GM21390 (cell line): ENCODE results near the gene CDK11A.

ENCODE experiments used
- ATAC-seq: cut with Tn5 transposase; IDR thresholded peaks from one replicate; pipeline ENCODE4 v1.9.1; 2021; ENCODE audit not compliant: unreplicated experiment

Gene CDK11A

DNA sequence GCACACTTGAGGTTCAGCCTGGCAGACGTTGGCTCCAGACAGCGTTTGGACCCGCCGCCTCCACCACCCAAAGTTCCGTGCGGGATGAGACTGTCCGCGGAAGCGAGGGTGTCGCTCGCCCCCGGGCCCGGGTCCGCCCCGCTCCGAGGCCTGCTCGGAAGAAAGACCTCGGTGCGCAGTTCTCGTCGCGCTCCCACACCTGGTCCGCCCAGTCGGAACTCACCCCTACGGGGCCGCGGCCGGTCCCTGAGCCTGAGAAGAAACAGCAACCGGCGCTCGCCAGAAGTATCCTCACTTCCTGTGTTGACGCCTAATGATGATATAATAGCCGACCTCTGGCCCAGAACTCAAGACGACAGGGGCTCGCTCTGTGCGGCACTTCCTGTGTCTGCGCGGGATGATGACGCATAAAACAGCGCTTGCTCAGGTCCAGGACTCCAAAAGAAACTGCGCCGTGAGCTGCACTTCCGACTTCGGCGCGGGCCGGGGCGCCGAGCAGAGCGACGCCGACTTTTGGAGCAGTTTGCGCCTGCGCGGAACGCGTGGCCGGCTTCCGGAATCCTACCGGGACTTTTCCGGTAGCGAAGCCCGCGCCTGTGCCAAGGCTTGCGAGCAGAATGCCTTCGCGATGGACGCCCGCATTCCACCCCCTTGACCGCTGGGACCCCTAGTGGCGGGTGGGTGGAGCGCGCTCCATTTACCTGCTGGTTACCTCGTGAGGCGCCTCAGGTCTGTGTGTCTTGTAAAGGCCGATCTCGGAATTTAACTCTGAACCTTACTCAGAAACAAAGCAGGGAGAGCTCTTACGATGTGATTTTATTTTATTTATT lies at the start of gene CDK11A:
Gene CDK11A, minus strand, starts transcription at position 323 of the 830 bp plus-strand sequence. CDS start 1,539 bp downstream, outside the sequence.
- ATAC-seq: peak; percentile 93

DNA sequence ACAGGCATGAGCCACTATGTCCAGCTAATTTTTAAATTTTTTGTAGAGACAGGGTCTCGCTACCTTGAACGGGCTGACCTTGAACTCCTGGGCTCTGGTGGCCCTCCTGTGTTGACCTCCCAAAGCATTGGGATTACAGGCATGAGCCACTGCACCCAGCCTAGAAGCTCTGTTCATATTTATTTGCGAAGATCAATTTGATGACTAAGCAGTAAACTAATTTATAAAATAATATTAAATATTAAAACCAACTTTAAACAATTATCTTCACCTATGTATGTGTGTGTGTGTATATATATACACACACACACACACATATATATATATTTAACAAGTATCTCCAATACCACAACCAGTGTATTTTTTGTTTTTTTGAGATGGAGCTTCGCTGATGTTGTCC lies 49.7 kb upstream of the CDK11A start:
- no peak for ATAC-seq

DNA sequence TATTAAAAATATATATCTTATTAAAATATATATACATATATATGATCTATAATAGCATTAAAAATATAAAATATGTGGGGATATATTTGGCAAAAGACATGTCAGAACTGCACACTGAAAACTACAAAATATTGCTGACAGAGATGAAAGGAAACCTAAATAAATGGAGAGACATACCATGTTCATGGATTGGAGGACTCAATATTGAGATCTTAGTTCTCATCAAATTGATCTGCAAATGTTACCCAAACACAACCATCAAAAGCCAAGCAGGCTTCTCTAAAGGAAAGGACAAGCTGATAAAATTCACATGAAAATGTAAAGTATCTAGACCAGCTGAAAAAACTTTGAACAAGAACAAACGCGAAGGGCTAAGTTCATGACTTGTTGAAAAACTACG lies 46.9 kb upstream of the CDK11A start:
- ATAC-seq: no peak

DNA sequence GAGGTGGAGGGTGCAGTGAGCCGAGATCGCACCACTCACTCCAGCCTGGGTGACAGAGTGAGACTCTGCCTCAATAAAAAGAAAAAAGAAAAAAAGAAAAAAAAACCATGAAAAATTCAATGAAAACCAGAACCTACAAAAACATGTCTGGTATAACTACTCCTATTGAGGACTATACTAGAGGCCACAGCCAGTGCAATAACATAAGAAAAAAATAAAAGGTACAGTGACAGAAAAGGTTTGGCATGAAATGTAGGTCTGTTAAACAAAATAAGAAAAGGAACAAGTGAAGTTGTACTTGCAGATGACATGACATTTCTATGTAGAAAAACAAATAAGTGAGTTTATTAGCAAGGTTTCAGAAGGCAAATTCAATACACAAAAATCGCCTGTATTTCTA lies 45.9 kb upstream of the CDK11A start:
- ATAC-seq: no peak

DNA sequence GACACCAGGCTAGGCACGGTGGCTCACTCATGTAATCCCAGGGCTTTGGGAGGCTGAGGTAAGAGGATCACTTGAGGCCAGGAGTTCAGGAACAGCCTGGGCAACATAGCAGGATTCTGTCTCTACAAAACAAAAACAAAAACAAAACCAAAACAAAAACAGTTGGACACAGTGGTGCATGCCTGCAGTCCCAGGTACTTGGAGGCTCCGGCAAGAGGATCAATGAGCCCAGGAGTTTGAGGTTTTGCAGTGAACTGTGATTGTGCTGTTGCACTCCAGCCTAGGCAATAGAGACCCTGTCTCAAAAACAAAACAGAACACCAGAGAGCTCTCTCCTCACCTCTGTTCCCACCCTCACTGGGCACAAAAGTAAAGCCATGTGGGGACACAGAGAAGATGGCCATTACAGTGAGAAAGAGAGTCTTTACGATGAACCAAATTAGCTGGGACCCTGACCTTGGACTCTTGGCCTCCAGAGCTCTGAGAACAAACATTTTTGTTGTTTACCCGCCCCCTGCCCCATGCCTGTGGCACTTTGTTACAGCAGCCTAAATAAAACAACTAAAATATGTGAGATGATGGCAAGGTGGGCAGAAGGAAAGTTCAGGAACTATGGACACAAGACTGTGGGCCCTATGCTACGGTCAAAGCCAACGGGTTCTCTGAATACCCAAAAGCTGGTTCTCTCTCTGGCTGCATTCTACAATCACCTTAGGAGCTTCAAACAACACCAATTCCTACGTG lies 44.3 kb upstream of the CDK11A start:
- ATAC-seq: no peak

DNA sequence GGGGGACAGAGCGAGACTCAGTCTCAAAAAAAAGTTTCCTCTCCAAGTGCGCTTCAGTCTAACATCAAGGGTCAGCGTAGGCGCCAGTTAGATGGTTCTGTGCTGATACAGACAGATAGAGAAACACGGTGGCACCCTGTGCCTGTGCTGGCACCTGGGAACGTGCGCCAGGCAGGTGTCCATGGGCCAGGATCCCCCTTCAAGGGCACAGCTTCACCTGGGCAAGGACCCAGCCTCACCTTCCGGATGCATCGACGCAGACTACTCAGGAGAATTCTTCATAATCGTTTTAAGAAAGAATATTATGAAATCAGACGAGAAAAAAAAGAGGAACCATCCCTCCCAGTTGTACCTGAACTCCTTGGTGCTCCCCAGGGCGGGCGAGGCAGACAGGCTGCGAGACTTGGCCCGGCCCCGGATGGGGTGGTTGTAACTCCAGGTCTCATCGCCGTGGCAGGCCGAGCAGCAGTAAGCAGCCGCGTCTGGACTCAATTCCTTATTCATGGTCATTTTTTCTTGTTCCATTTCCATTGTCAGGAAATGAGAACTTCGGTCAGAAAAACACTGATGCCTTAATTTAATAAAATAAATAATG lies 40.8 kb upstream of the CDK11A start:
- ATAC-seq: no peak

DNA sequence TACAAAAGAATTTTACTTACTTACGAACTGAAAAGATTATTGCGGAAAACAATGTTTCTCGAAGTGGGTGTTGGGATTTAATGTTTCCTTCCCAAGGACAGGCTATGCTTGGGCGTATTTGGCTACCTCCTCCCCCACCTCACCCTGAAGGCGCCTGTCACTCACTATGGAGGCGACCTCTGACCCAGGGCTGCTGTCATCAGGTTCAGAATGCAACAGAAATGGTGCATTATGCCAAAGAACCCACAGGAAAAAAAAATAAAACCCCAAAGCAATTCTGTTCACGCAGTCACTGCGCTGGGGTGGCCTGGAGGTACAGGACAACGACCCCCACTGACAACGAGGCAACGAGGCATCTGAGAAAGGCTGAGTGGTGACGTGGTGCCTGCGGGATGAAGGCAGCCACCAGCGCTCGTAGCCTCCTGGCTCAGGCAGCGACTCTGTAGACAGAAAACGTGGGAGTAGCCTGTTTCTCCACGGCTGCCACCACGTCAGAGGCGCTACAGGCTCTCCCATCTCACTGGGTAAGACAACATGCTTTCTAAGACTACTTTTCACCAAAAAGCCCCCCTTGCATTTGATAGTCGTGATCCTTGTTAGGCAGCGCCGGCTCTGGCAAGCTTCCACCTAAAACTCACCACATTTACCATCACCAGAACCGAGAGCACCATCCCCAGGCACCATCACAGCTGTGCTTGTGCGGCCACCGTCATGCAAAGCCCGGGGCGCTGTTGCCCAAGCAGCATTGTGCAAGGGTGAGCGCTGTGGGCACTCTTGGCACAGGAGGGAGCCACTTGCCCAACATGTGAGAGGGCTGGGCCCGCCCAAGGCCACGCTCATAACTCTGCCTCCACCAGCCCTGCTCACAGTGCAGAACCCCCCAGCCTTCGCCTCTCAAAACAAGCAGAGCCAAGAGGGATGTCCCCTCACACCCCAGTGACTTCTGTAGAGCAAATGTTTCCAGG lies 39.8 kb upstream of the CDK11A start:
- ATAC-seq: no peak

DNA sequence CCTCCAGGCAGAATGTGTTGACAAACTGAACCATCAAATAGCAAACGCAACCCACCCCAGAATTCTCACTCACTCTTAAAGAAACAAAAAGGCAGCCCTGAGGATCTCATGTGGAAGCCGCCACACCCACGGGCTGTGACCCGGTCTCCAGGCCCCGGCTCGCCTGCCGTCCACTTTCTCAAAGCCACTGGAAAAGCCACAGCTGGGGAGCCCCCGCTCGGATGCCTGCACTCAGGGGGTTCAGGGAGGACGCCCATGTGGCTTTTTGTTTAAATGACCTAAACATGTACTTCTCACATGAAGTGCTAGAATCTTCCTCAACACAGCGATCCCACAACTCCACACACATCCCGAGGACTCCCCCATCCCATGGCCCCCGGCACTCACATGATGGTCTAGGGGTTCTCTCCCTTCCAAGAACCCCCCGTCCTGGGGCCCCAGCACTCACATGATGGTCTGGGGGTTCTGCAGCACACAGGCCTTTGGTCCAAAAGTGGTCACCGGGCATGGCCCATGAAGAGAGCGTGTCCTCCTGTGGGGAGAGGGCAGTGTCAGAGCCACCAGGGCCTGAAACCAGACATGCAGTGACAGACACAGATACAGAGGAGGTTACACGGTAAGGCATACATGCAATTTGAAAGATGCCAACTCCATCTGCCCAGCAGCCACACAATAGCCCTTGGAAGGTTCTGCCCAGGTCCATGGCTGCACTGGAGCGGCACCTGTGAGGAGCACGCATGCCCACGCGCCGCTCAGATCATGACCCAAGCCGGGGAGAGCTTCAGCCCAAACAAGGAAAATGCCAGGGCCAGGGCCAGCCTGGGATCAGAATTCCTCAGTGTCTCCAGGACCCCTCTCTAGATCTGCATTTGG lies 37.6 kb upstream of the CDK11A start:
- no peak for ATAC-seq

DNA sequence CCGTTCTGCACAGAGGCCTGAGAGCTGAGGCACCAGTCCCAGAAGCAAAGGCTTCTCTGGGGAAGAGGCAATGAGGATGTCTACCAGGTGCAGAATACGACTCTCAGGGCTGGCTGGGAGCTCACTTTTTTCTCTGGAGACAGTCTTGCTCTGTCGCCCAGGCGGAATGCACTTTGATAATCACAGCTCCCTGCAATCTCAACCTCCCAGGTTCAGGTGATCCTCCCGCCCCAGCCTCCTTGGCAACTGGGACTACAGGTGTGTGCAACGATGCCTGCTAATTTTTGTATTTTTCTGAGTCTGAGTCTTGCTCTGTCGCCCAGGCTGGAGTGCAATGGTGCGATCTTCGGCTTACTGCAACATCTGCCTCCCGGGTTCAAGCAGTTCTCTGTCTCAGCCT lies 36.6 kb upstream of the CDK11A start:
- no peak for ATAC-seq

DNA sequence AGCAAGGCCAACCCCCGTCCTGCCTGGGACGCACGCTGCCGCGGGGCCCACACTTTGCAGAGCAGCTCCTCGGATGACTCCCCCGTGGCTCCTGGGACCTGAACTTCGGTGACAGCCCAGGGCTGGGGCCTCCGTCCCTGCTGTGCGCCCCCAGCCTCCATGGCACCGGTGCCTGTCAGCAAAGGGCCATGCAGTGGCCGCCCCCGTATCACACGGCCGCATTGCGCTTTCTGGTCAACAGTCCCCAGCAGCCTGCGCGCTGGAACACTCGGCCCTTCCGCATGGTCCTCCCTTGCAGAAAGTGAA lies 36.1 kb upstream of the CDK11A start:
- no peak for ATAC-seq

DNA sequence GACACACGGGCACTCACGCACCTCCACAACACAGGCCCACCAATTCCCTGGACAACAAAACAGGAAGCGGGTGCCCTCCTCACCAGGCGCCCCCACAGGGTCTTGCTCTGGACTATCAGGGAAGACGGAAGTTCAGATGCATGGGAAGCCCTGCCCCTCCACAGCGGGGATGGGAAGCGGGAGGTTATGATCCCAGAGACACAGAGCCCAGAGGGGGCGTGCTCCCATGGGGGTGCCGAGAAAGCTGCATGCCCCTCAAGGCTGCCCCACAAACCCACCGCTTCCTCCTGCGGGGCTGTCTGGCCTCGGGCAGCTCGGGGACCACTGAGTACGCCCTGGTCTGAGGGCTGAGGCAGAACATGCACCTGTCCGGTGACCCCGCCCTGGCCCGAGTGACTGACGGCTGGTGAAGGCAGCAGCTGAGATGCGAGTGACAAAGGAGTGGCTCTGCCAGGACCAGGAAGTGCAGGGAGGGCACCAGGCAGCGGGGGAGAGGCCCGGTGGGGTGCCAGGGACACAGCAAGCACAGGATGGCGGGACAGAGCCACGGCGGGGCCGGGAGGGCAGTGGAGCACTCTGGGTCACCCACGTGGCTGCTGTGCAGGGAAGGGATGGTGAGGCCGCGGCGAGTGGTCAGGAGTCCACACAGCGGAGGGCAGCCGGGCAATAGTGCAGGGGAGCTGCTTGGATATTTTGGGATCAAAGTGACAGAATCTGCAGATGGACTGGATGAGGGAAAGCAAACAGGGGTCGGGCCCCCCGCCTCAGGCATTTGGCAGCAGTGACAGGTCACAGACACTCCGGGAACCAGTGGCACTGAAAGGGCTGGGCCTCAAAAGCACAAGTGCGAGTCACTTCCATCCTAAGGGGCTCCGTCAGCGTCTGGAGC lies 35.5 kb upstream of the CDK11A start:
- no peak for ATAC-seq

DNA sequence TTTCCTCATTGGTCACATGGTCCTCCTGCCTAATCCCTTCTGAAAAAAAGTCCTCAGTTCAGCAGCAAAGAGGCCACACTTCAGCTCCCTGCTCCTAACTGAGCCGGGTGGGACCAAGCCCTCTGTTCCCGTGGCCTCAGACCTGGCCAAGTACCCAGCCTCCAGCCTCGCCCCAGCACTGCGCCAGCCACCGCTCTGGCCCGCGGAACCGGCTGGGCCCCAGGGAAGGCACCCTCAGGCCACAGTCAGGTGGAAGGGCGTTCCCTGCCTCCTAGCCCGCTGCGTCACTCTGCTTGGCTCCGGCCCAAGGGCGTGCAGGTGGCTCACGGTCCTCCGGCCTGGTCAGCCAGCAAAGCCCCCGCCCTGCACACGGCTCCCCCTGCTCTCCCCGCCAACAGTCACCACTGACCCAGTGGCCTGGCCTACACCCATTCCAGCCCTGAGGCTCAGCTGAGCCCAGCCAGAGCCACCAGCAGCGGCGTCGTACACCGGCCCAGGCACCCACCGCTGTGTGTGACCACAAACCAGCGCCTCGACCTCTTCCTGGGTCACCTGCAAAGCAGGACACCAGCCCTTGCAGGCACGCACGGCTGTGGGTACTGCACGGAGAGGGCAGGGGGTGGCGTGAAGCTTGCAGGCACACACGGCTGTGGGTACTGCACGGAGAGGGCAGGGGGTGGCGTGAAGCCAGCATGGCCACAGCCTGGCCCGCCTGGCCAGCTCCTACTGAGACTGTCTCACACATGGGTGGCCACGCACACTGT lies 34.7 kb upstream of the CDK11A start:
- no peak for ATAC-seq

DNA sequence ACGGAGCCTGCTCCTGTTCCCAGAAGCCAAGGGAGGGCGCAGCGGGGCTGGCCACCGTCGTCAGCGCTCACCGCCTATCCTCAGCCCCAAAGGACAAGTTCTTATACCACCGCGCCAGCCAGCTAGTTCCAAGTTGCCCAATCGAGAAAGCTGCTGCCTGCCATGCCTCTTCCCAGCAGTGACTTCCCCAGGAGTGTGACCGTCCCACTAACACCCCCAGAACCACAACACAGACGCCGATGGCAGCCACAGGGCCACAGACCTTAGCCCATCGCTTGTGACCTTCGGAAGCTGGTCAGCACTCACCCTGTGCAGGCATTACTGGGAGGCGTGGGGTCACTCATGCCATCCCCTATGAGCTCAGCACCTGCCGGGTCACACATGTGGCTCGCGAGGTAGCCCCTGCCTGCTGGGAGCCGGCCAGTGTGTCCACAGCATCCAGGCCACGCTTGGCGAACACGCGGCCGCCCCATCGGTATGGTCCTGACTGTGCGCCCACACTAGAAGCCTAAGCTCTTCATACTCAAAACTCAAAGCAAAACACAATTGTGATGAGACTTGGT lies 34.0 kb upstream of the CDK11A start:
- ATAC-seq: no peak

DNA sequence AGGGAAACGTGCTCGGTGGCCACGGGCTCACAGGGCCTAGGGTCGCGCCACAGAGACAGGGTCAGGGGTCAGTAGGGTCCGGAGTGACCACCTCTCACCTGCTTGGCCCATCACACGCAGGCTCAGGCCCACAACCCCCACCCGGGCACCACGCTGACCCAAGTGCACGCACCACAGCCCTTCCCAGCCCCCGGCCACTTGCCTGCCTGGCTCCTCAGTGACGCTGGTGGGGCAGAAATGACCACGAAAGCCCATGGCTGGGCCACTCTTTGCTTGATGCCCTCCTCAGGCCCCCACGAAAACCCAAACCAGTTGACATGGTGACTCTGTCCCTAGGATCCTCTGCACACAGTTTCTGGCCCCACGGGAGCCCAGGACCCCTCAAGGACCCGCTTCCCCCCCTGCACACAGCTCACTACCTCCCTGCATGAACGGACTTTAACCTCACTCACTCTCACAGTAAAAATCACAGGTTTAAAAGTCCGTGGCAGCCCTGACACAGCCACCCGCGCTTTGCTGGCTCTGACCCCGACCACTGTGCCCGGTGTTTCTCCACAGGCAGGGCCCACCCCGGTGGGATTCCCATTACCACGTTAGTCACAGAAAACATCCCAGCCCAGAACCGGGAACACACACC lies 33.4 kb upstream of the CDK11A start:
- no peak for ATAC-seq

DNA sequence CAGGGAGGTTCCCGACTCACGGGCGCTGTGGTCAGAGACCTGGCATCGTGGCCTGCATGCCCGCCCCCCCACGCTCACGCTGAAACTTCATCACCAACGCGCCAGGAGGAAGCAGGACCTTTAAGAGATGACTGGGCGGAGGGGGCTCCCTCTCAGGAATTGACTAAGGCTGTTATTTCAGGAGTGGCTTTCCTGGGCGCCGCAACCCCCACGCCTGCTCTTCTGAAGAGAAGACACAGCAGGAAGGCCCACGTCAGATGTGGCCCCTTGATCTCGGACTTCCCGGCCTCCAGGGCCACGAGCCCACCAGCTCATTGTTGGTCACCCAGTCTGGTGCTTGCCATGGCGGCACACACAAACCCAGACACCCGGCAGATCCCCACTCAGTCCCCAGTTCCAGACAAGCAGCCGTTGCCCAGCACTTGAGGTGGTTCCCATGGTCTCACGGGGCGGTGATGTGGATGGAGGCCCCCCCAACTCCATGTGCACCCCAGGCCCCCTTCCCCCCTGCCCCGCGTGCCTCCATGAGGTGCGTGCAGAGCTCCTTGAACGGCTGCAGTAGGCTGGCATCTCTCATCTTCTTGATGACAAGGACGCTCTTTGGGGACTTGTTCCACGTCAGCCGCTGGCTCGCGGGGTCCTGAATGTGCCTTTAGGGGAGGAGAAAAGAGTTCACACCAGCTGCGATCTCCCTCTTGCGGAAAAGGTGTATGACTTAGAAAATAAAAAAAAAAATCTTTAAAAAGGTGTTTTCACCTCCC lies 32.7 kb upstream of the CDK11A start:
- no peak for ATAC-seq

DNA sequence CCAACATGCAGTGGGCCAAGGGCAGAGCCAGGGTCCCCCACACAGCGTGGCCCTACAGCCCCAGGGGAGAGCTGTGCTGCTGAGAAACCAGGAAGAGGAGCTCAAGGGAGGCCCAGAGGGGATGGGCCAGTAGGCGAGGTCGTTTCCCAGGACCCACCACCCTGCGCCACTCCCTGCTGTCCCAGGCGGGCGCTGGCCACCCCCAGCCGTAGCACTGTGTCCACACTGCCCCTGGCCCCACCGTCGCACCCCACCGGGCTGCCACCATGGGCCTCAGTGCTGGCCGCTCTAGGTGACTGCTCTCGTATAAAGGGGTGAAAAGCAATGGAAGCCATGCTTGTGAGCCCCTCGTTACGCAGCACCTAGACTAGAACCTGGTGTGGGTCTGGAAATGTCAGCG lies 31.7 kb upstream of the CDK11A start:
- ATAC-seq: no peak

DNA sequence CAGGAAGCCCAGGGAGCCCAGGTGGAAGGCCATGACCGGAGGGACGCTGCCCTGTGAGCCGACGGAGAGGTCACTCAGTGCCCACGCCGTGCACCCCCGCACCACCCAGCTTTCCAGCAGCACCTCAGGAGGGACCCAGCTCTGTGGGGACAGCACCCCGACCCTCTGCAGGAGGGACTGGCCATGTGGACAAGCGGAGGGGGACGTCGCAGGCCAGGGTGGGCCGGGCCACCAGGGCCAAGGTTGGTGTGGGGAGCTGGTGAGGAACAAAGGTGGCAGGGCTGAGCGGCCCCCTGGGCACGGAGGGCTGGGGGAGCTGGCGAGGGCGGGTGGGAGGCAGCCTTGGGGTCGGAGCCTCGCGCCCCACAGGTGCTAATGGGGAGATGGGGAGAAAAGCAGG lies 31.3 kb upstream of the CDK11A start:
- ATAC-seq: no peak
